Upper lobe of left lung (tissue), 4 donors: Measurements from ENCODE around the gene PSTPIP2.

Experiments
- POLR2AphosphoS5 ChIP-seq, 2 donors: sonication (generic); formaldehyde crosslinking; IDR thresholded peaks; one replicate each; pipeline ENCODE4 v1.5.1; 2017; ENCODE audit warnings: antibody characterized with exemption in 2 of 2
- TF ChIP-seq, protein P1 (sequence below), 6 experiments: fragments of 450-650 bp in 4 of 6; fragments of 200-600 bp in 2 of 6; sonication (generic) in 2 of 6; IDR thresholded peaks; one replicate each; pipeline ENCODE4 v1.5.1; 2016 to 2019; ENCODE audit warnings: antibody characterized with exemption in 6 of 6

DNA sequence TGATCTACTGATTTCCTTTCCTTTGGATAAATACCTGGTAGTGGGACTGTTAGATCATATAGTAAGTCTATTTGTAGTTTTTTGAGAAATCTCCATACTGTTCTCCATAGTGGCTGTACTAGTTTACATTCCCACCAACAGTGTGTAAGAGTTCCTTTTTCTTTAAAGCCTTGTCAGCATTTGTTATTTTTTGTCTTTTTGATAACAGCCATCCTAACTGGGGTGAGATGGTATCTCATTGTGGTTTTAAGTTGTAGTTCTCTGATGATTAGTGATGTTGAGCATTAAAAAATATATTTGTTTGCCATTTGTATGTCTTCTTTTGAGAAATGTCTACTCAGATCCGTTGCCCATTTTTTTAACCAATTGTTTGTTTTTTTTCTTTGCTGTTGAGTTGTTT is 71.0 kb downstream of the PSTPIP2 start:
- TF ChIP-seq, protein P1, sequence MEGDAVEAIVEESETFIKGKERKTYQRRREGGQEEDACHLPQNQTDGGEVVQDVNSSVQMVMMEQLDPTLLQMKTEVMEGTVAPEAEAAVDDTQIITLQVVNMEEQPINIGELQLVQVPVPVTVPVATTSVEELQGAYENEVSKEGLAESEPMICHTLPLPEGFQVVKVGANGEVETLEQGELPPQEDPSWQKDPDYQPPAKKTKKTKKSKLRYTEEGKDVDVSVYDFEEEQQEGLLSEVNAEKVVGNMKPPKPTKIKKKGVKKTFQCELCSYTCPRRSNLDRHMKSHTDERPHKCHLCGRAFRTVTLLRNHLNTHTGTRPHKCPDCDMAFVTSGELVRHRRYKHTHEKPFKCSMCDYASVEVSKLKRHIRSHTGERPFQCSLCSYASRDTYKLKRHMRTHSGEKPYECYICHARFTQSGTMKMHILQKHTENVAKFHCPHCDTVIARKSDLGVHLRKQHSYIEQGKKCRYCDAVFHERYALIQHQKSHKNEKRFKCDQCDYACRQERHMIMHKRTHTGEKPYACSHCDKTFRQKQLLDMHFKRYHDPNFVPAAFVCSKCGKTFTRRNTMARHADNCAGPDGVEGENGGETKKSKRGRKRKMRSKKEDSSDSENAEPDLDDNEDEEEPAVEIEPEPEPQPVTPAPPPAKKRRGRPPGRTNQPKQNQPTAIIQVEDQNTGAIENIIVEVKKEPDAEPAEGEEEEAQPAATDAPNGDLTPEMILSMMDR (IDR thresholded peaks at IDR 0.05), result no peak
- TF ChIP-seq POLR2AphosphoS5 (IDR thresholded peaks at IDR 0.05), result no peak
